ENCODE data around the gene POC1B.

POC1B gene

GRCh38 chr12:89453121-89453978 is 72.5 kb downstream of the POC1B start:
- Histone ChIP-seq H3K9ac (ENCODE audit: low read depth in 1 of 2, low read length in 2 of 2) (peak overlapping the region in 1 of 2 donors; percentile 42), H3K4me1 (ENCODE audit: control insufficient read depth in 1 of 2, insufficient read depth in 2 of 2, low read length in 2 of 2) (peaks cover 8 to 21% of the 10 kb centered on the region in 2 donors), H3K4me3 (ENCODE audit: low read depth in 1 of 2, low read length in 2 of 2) (no peak overlapping the region), H3K27me3 (ENCODE audit: control insufficient read depth in 1 of 2, insufficient read depth in 2 of 2, low read length in 2 of 2) (no peaks in the 10 kb centered on the region), H3K27ac (ENCODE audit: low read depth, low read length) (peak overlapping the region; percentile 54), H3K9me3 (ENCODE audit: control insufficient read depth in 1 of 2, low read length in 2 of 2) (no peaks in the 10 kb centered on the region), H3K36me3 (ENCODE audit: control insufficient read depth in 1 of 2, insufficient read depth in 2 of 2, low read length in 2 of 2) (peaks cover 4 to 8% of the 10 kb centered on the region in 2 donors)

- Histone ChIP-seq H3K4me3 (ENCODE audit: low read depth in 1 of 2, low read length in 2 of 2) (no peak overlapping the region), H3K4me1 (ENCODE audit: control insufficient read depth in 1 of 2, insufficient read depth in 2 of 2, low read length in 2 of 2) (peaks cover 8 to 21% of the 10 kb centered on the region in 2 donors), H3K27me3 (ENCODE audit: control insufficient read depth in 1 of 2, insufficient read depth in 2 of 2, low read length in 2 of 2) (no peaks in the 10 kb centered on the region), H3K9me3 (ENCODE audit: control insufficient read depth in 1 of 2, low read length in 2 of 2) (no peaks in the 10 kb centered on the region), H3K27ac (ENCODE audit: low read depth, low read length) (peak overlapping the region; percentile 15), H3K36me3 (ENCODE audit: control insufficient read depth in 1 of 2, insufficient read depth in 2 of 2, low read length in 2 of 2) (peaks cover 0 to 4% of the 10 kb centered on the region in 2 donors), H3K9ac (ENCODE audit: low read depth in 1 of 2, low read length in 2 of 2) (no peak overlapping the region)
Measured at GRCh38 chr12:89451841-89452251, 74.0 kb downstream of the POC1B start.

GRCh38 chr12:89450907-89451306 is 74.9 kb downstream of the POC1B start:
- no peak overlapping the region for H3K27ac ChIP-seq (ENCODE audit: low read depth, low read length)
- peaks cover 8 to 21% of the 10 kb centered on the region in 2 donors for H3K4me1 ChIP-seq (ENCODE audit: control insufficient read depth in 1 of 2, insufficient read depth in 2 of 2, low read length in 2 of 2)
- no peaks in the 10 kb centered on the region for H3K27me3 ChIP-seq (ENCODE audit: control insufficient read depth in 1 of 2, insufficient read depth in 2 of 2, low read length in 2 of 2)
- H3K9me3 ChIP-seq (ENCODE audit: control insufficient read depth in 1 of 2, low read length in 2 of 2), result no peaks in the 10 kb centered on the region
- H3K4me3 ChIP-seq (ENCODE audit: low read depth in 1 of 2, low read length in 2 of 2), result no peak overlapping the region
- peaks cover 0 to 4% of the 10 kb centered on the region in 2 donors for H3K36me3 ChIP-seq (ENCODE audit: control insufficient read depth in 1 of 2, insufficient read depth in 2 of 2, low read length in 2 of 2)
- H3K9ac ChIP-seq (ENCODE audit: low read depth in 1 of 2, low read length in 2 of 2), result no peak overlapping the region

GRCh38 chr12:89448951-89449371 is 76.9 kb downstream of the POC1B start:
- Histone ChIP-seq H3K27me3 (ENCODE audit: control insufficient read depth in 1 of 2, insufficient read depth in 2 of 2, low read length in 2 of 2) (no peaks in the 10 kb centered on the region), H3K4me3 (ENCODE audit: low read depth in 1 of 2, low read length in 2 of 2) (no peak overlapping the region), H3K36me3 (ENCODE audit: control insufficient read depth in 1 of 2, insufficient read depth in 2 of 2, low read length in 2 of 2) (peaks cover 0 to 4% of the 10 kb centered on the region in 2 donors), H3K27ac (ENCODE audit: low read depth, low read length) (no peak overlapping the region), H3K4me1 (ENCODE audit: control insufficient read depth in 1 of 2, insufficient read depth in 2 of 2, low read length in 2 of 2) (peaks cover 4 to 15% of the 10 kb centered on the region in 2 donors), H3K9me3 (ENCODE audit: control insufficient read depth in 1 of 2, low read length in 2 of 2) (no peaks in the 10 kb centered on the region), H3K9ac (ENCODE audit: low read depth in 1 of 2, low read length in 2 of 2) (no peak overlapping the region)

- H3K27ac ChIP-seq (ENCODE audit: low read depth, low read length), result no peak overlapping the region
Measured at GRCh38 chr12:89448526-89448925, 77.3 kb downstream of the POC1B start.

GRCh38 chr12:89439941-89440340 is 85.9 kb downstream of the POC1B start:
- Histone ChIP-seq H3K4me3 (ENCODE audit: low read depth in 1 of 2, low read length in 2 of 2) (no peak overlapping the region), H3K27ac (ENCODE audit: low read depth, low read length) (no peak overlapping the region), H3K36me3 (ENCODE audit: control insufficient read depth in 1 of 2, insufficient read depth in 2 of 2, low read length in 2 of 2) (peaks cover 0 to 2% of the 10 kb centered on the region in 2 donors), H3K27me3 (ENCODE audit: control insufficient read depth in 1 of 2, insufficient read depth in 2 of 2, low read length in 2 of 2) (no peaks in the 10 kb centered on the region), H3K4me1 (ENCODE audit: control insufficient read depth in 1 of 2, insufficient read depth in 2 of 2, low read length in 2 of 2) (no peaks in the 10 kb centered on the region), H3K9me3 (ENCODE audit: control insufficient read depth in 1 of 2, low read length in 2 of 2) (no peaks in the 10 kb centered on the region), H3K9ac (ENCODE audit: low read depth in 1 of 2, low read length in 2 of 2) (no peak overlapping the region)

More at GRCh38 chr12:89448526-89448925, 77.3 kb downstream of the POC1B start:
- Histone ChIP-seq H3K4me1 (ENCODE audit: control insufficient read depth in 1 of 2, insufficient read depth in 2 of 2, low read length in 2 of 2) (peaks cover 4 to 14% of the 10 kb centered on the region in 2 donors), H3K9ac (ENCODE audit: low read depth in 1 of 2, low read length in 2 of 2) (no peak overlapping the region), H3K27me3 (ENCODE audit: control insufficient read depth in 1 of 2, insufficient read depth in 2 of 2, low read length in 2 of 2) (no peaks in the 10 kb centered on the region), H3K9me3 (ENCODE audit: control insufficient read depth in 1 of 2, low read length in 2 of 2) (no peaks in the 10 kb centered on the region), H3K36me3 (ENCODE audit: control insufficient read depth in 1 of 2, insufficient read depth in 2 of 2, low read length in 2 of 2) (peaks cover 0 to 4% of the 10 kb centered on the region in 2 donors), H3K4me3 (ENCODE audit: low read depth in 1 of 2, low read length in 2 of 2) (no peak overlapping the region)

GRCh38 chr12:89437231-89437630 is 88.6 kb downstream of the POC1B start:
- Histone ChIP-seq H3K36me3 (ENCODE audit: control insufficient read depth in 1 of 2, insufficient read depth in 2 of 2, low read length in 2 of 2) (peaks cover 0 to 2% of the 10 kb centered on the region in 2 donors), H3K4me3 (ENCODE audit: low read depth in 1 of 2, low read length in 2 of 2) (no peak overlapping the region), H3K27me3 (ENCODE audit: control insufficient read depth in 1 of 2, insufficient read depth in 2 of 2, low read length in 2 of 2) (no peaks in the 10 kb centered on the region), H3K9ac (ENCODE audit: low read depth in 1 of 2, low read length in 2 of 2) (no peak overlapping the region), H3K27ac (ENCODE audit: low read depth, low read length) (no peak overlapping the region), H3K9me3 (ENCODE audit: control insufficient read depth in 1 of 2, low read length in 2 of 2) (no peaks in the 10 kb centered on the region), H3K4me1 (ENCODE audit: control insufficient read depth in 1 of 2, insufficient read depth in 2 of 2, low read length in 2 of 2) (no peaks in the 10 kb centered on the region)

- H3K27me3 ChIP-seq (ENCODE audit: control insufficient read depth in 1 of 2, insufficient read depth in 2 of 2, low read length in 2 of 2), result no peaks in the 10 kb centered on the region
Measured at GRCh38 chr12:89436062-89436461, 89.8 kb downstream of the POC1B start.

GRCh38 chr12:89433634-89434033 is 92.2 kb downstream of the POC1B start:
- Histone ChIP-seq H3K4me1 (ENCODE audit: control insufficient read depth in 1 of 2, insufficient read depth in 2 of 2, low read length in 2 of 2) (peaks cover 0 to 3% of the 10 kb centered on the region in 2 donors), H3K4me3 (ENCODE audit: low read depth in 1 of 2, low read length in 2 of 2) (no peak overlapping the region), H3K27me3 (ENCODE audit: control insufficient read depth in 1 of 2, insufficient read depth in 2 of 2, low read length in 2 of 2) (no peaks in the 10 kb centered on the region), H3K27ac (ENCODE audit: low read depth, low read length) (no peak overlapping the region), H3K36me3 (ENCODE audit: control insufficient read depth in 1 of 2, insufficient read depth in 2 of 2, low read length in 2 of 2) (peaks cover 0 to 2% of the 10 kb centered on the region in 2 donors), H3K9me3 (ENCODE audit: control insufficient read depth in 1 of 2, low read length in 2 of 2) (no peaks in the 10 kb centered on the region), H3K9ac (ENCODE audit: low read depth in 1 of 2, low read length in 2 of 2) (no peak overlapping the region)

More at GRCh38 chr12:89436062-89436461, 89.8 kb downstream of the POC1B start:
- Histone ChIP-seq H3K9ac (ENCODE audit: low read depth in 1 of 2, low read length in 2 of 2) (no peak overlapping the region), H3K36me3 (ENCODE audit: control insufficient read depth in 1 of 2, insufficient read depth in 2 of 2, low read length in 2 of 2) (peaks cover 0 to 2% of the 10 kb centered on the region in 2 donors), H3K9me3 (ENCODE audit: control insufficient read depth in 1 of 2, low read length in 2 of 2) (no peaks in the 10 kb centered on the region), H3K4me3 (ENCODE audit: low read depth in 1 of 2, low read length in 2 of 2) (no peak overlapping the region), H3K27ac (ENCODE audit: low read depth, low read length) (no peak overlapping the region), H3K4me1 (ENCODE audit: control insufficient read depth in 1 of 2, insufficient read depth in 2 of 2, low read length in 2 of 2) (no peaks in the 10 kb centered on the region)

- H3K27ac ChIP-seq (ENCODE audit: low read depth, low read length), result no peak overlapping the region
- no peak overlapping the region for H3K9ac ChIP-seq (ENCODE audit: low read depth in 1 of 2, low read length in 2 of 2)
- H3K9me3 ChIP-seq (ENCODE audit: control insufficient read depth in 1 of 2, low read length in 2 of 2), result no peaks in the 10 kb centered on the region
- no peak overlapping the region for H3K4me3 ChIP-seq (ENCODE audit: low read depth in 1 of 2, low read length in 2 of 2)
- no peaks in the 10 kb centered on the region for H3K27me3 ChIP-seq (ENCODE audit: control insufficient read depth in 1 of 2, insufficient read depth in 2 of 2, low read length in 2 of 2)
- H3K36me3 ChIP-seq (ENCODE audit: control insufficient read depth in 1 of 2, insufficient read depth in 2 of 2, low read length in 2 of 2), result peaks cover 0 to 2% of the 10 kb centered on the region in 2 donors
- H3K4me1 ChIP-seq (ENCODE audit: control insufficient read depth in 1 of 2, insufficient read depth in 2 of 2, low read length in 2 of 2), result peaks cover 3 to 7% of the 10 kb centered on the region in 2 donors
Measured at GRCh38 chr12:89432396-89432795, 93.5 kb downstream of the POC1B start.

Data from duodenal mucosa (tissue), 2 donors.